DND-41 (cell line): Measurements from ENCODE around the gene TNFRSF8.
A peak's percentile ranks its signal among the peaks of the same experiment; 100 is the strongest.

Experiments used
- ATAC-seq: fragments of 200-7000 bp; cut with Tn5 transposase; 3 replicates; pipeline ENCODE4 v1.9.1; 2021; ENCODE audit warnings: low read depth; ENCODE audit not compliant: insufficient read depth
- DNase-seq: peaks from one replicate; pipeline ENCODE4 v3.0.0-alpha.2; 2020
- H2AFZ ChIP-seq: 2 replicates; pipeline ENCODE4 v1.6.0; 2012; ENCODE audit warnings: low read depth, low read length
- H3K27ac ChIP-seq: 2 replicates; pipeline ENCODE4 v1.5.1; 2012; ENCODE audit warnings: low read length, inconsistent platforms
- H3K27me3 ChIP-seq: fragments of 200-600 bp; sonication (generic); 2 replicates; pipeline ENCODE4 v1.6.0; 2012; ENCODE audit warnings: low read length, mild to moderate bottlenecking, inconsistent platforms; ENCODE audit not compliant: insufficient read depth, poor library complexity
- H3K36me3 ChIP-seq: 2 replicates; pipeline ENCODE4 v1.5.1; 2012; ENCODE audit warnings: low read length, inconsistent platforms; ENCODE audit not compliant: insufficient read depth
- H3K4me1 ChIP-seq: 2 replicates; pipeline ENCODE4 v1.5.1; 2012; ENCODE audit warnings: mild to moderate bottlenecking, low read length; ENCODE audit not compliant: insufficient read depth
- H3K4me2 ChIP-seq: 2 replicates; pipeline ENCODE4 v1.6.0; 2012; ENCODE audit warnings: mild to moderate bottlenecking, moderate library complexity, low read length, inconsistent platforms; ENCODE audit not compliant: insufficient read depth
- H3K4me3 ChIP-seq, 2 experiments: fragments of 200-600 bp in 1 of 2; shearing (Covaris generic) in 1 of 2; 2 replicates each; pipeline ENCODE4 v1.5.1; 2012 to 2016; ENCODE audit warnings: inconsistent platforms in 2 of 2, low read length in 2 of 2, mild to moderate bottlenecking in 2 of 2, low read depth in 1 of 2, moderate library complexity in 1 of 2
- H3K79me2 ChIP-seq: 2 replicates; pipeline ENCODE4 v1.6.0; 2012; ENCODE audit warnings: low read length, inconsistent platforms; ENCODE audit not compliant: insufficient read depth
- H3K9ac ChIP-seq: 2 replicates; pipeline ENCODE4 v1.6.0; 2012; ENCODE audit warnings: low read depth, mild to moderate bottlenecking, inconsistent platforms, low read length, moderate library complexity
- H3K9me3 ChIP-seq: 2 replicates; pipeline ENCODE4 v1.5.1; 2012; ENCODE audit warnings: low read length, moderate library complexity, mild to moderate bottlenecking, inconsistent platforms; ENCODE audit not compliant: insufficient read depth, severe bottlenecking
- H4K20me1 ChIP-seq: 2 replicates; pipeline ENCODE4 v1.6.0; 2012; ENCODE audit warnings: low read length; ENCODE audit not compliant: insufficient read depth
- CTCF ChIP-seq: IDR thresholded peaks from 2 replicates; pipeline ENCODE4 v1.5.1; 2012; ENCODE audit warnings: borderline replicate concordance, low read length, moderate library complexity, mild to moderate bottlenecking; ENCODE audit not compliant: poor library complexity, severe bottlenecking; ENCODE audit errors: extremely low read depth
- EZH2 ChIP-seq: IDR thresholded peaks from 3 replicates; pipeline ENCODE4 v1.6.1; 2012; ENCODE audit warnings: borderline replicate concordance, low read depth, mild to moderate bottlenecking, moderate library complexity, low read length, inconsistent platforms; ENCODE audit not compliant: severe bottlenecking

The TNFRSF8 gene

GRCh38 chr1:12028957-12029511 lies 34.1 kb upstream of the TNFRSF8 start:
- no peak for TF ChIP-seq EZH2
- TF ChIP-seq CTCF, result no peak
- Histone ChIP-seq H3K27me3 (no peaks in the 10 kb centered on the region), H3K4me3 (no peak overlapping the region), H3K36me3 (peaks cover 77% of the 10 kb centered on the region), H2AFZ (no peak overlapping the region), H3K4me1 (no peaks in the 10 kb centered on the region), H4K20me1 (peaks cover 4% of the 10 kb centered on the region; the same call in 1 of the 2 replicates), H3K27ac (no peak overlapping the region), H3K4me2 (no peak overlapping the region), H3K79me2 (no peaks in the 10 kb centered on the region), H3K9ac (no peak overlapping the region), H3K9me3 (no peaks in the 10 kb centered on the region)
- DNase-seq, result no peak
- ATAC-seq, result no peak

- no peaks in the 10 kb centered on the region for H3K27me3 ChIP-seq
- no peak overlapping the region for H2AFZ ChIP-seq
- ATAC-seq (no peak), DNase-seq (no peak)
- H3K4me3 ChIP-seq, result no peak overlapping the region
- H3K9ac ChIP-seq, result no peak overlapping the region
- H3K36me3 ChIP-seq, result peaks cover 70% of the 10 kb centered on the region
- no peaks in the 10 kb centered on the region for H3K9me3 ChIP-seq
- no peaks in the 10 kb centered on the region for H3K79me2 ChIP-seq
- TF ChIP-seq CTCF, result no peak
- no peak for TF ChIP-seq EZH2
- no peak overlapping the region for H3K4me2 ChIP-seq
- no peaks in the 10 kb centered on the region for H3K4me1 ChIP-seq
- peaks cover 4% of the 10 kb centered on the region; the same call in 1 of the 2 replicates for H4K20me1 ChIP-seq
- H3K27ac ChIP-seq, result no peak overlapping the region
These were observed 33.3 kb upstream of the TNFRSF8 start for GRCh38 chr1:12029720-12030339.

- peak; percentile 79 for ATAC-seq
- Histone ChIP-seq H3K79me2 (no peaks in the 10 kb centered on the region), H3K9ac (no peak overlapping the region), H3K4me3 (no peak overlapping the region), H3K4me2 (no peak overlapping the region), H4K20me1 (peaks cover 4% of the 10 kb centered on the region; the same call in 1 of the 2 replicates), H3K36me3 (peaks cover 57% of the 10 kb centered on the region), H2AFZ (no peak overlapping the region), H3K9me3 (no peaks in the 10 kb centered on the region), H3K4me1 (no peaks in the 10 kb centered on the region), H3K27ac (no peak overlapping the region), H3K27me3 (no peaks in the 10 kb centered on the region)
- TF ChIP-seq EZH2 (no peak), CTCF (peak; percentile 67)
- peak; percentile 43 for DNase-seq
These were observed 31.8 kb upstream of the TNFRSF8 start for GRCh38 chr1:12031039-12031980.
